Tibial artery (tissue), 4 donors: Measurements from ENCODE around the gene HINT3.
A peak's percentile ranks its signal among the peaks of the same experiment; 100 is the strongest.

Experiments
- DNase-seq, 2 donors: peaks; one replicate each; pipeline ENCODE4 v3.0.0-alpha.2; 2019
- H3K27ac ChIP-seq, 2 donors: fragments of 200-600 bp; sonication (generic) in 1 of 2; 1 replicate in 1 of 2; 2 replicates in 1 of 2; pipeline ENCODE4 v1.5.1; 2018 to 2019; ENCODE audit warnings: mild to moderate bottlenecking in 1 of 2
- H3K27me3 ChIP-seq, 2 donors: fragments of 200-600 bp; sonication (generic) in 1 of 2; one replicate each; pipeline versions ENCODE4 v1.5.1 to v1.6.0; 2016 to 2019
- H3K36me3 ChIP-seq, 3 donors: fragments of 200-600 bp; sonication (generic) in 2 of 3; one replicate each; pipeline ENCODE4 v1.5.1; 2016 to 2019; ENCODE audit warnings: mild to moderate bottlenecking in 2 of 3
- H3K4me1 ChIP-seq, 4 donors: fragments of 200-600 bp; sonication (generic) in 2 of 4; 1 replicate in 3 of 4; 2 replicates in 1 of 4; pipeline ENCODE4 v1.5.1; 2016 to 2019
- H3K4me3 ChIP-seq, 2 donors: fragments of 200-600 bp; sonication (generic) in 1 of 2; 1 replicate in 1 of 2; 2 replicates in 1 of 2; pipeline ENCODE4 v1.5.1; 2018 to 2019; ENCODE audit warnings: mild to moderate bottlenecking in 2 of 2
- H3K9me3 ChIP-seq, 3 donors: fragments of 200-600 bp; sonication (generic) in 1 of 3; one replicate each; pipeline ENCODE4 v1.5.1; 2016 to 2019
- intact Hi-C: fragments of 100-400 bp; cut with DNase I; formaldehyde crosslinking; loops from one replicate; pipeline ENCODE4 v1.15.0; 2023; ENCODE audit warnings: low total_unique reads
- TF ChIP-seq, protein P1 (sequence below), 2 experiments: fragments of 200-600 bp in 1 of 2; fragments of 450-650 bp in 1 of 2; IDR thresholded peaks; one replicate each; pipeline ENCODE4 v1.5.1; 2017 to 2019; ENCODE audit warnings: antibody characterized with exemption in 2 of 2, mild to moderate bottlenecking in 1 of 2, moderate library complexity in 1 of 2

HINT3 gene

GRCh38 chr6:125985979-125986300 is 29.4 kb downstream of the HINT3 start:
- Histone ChIP-seq H3K9me3 (no peaks in the 10 kb centered on the region), H3K27ac (peak overlapping the region; percentile 84 to 87), H3K4me3 (peak overlapping the region; percentile 75 to 77), H3K36me3 (peaks cover 0 to 2% (median 0%) of the 10 kb centered on the region in 3 donors), H3K4me1 (peaks cover 0 to 22% (median 8%) of the 10 kb centered on the region in 4 donors), H3K27me3 (no peaks in the 10 kb centered on the region)
- no peak for DNase-seq
- TF ChIP-seq, protein P1, sequence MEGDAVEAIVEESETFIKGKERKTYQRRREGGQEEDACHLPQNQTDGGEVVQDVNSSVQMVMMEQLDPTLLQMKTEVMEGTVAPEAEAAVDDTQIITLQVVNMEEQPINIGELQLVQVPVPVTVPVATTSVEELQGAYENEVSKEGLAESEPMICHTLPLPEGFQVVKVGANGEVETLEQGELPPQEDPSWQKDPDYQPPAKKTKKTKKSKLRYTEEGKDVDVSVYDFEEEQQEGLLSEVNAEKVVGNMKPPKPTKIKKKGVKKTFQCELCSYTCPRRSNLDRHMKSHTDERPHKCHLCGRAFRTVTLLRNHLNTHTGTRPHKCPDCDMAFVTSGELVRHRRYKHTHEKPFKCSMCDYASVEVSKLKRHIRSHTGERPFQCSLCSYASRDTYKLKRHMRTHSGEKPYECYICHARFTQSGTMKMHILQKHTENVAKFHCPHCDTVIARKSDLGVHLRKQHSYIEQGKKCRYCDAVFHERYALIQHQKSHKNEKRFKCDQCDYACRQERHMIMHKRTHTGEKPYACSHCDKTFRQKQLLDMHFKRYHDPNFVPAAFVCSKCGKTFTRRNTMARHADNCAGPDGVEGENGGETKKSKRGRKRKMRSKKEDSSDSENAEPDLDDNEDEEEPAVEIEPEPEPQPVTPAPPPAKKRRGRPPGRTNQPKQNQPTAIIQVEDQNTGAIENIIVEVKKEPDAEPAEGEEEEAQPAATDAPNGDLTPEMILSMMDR (IDR thresholded peaks at IDR 0.05): no peak
- intact Hi-C loops: no loop called here

- peak within 1 kb of the TSS; percentile 84 to 87 for H3K27ac ChIP-seq
- no peaks in the 10 kb centered on the region for H3K36me3 ChIP-seq
- H3K4me3 ChIP-seq: peak within 1 kb of the TSS; percentile 75 to 77
- peak; percentile 82 to 93 for DNase-seq
- TF ChIP-seq, protein P1 (IDR thresholded peaks at IDR 0.05): peak in 1 of 2 experiments; percentile 21
- intact Hi-C loops: no loop called here
- H3K4me1 ChIP-seq: peaks cover 0 to 25% (median 10%) of the 10 kb centered on the region in 4 donors
- H3K9me3 ChIP-seq: no peaks in the 10 kb centered on the region
- no peaks in the 10 kb centered on the region for H3K27me3 ChIP-seq
These were observed 29.9 kb downstream of the HINT3 start, which contains the start of gene TRMT11 for GRCh38 chr6:125986301-125987025. Gene TRMT11, plus strand, starts transcription at chr6:125986540. Its CDS starts 11 bp downstream, at chr6:125986551.

DNA sequence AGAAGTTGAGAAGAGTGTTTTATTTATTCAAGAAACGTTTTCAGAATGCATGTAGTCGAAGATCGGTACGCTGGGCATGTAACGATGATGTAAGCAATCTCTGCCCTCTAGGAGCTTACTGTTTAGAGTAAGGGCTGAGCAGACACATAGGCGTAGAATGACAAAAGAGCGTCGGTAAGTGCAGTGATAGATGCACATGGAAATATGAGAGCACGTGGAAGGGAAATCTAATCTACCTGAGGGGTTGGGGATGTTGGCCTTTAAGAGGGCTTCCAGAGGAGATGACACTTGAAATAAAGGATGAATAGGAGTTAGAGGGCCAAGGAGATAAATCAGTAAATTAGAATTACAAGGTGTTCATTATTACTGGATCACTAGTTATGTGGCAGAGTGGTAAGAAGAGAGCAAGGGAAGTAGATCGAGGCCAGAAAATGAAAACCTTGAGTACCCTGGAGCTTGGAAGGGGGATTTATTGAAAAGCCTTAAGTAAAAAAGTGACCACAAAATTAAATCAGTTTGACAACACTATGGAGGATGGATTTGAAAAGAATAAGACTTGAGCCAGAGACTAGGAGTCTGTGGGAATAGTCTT is 30.6 kb downstream of the HINT3 start:
- Histone ChIP-seq H3K9me3 (no peaks in the 10 kb centered on the region), H3K4me3 (peak overlapping the region; percentile 75 to 77), H3K4me1 (peaks cover 0 to 31% (median 11%) of the 10 kb centered on the region in 4 donors), H3K27ac (peak overlapping the region; percentile 84 to 87), H3K27me3 (no peaks in the 10 kb centered on the region), H3K36me3 (no peaks in the 10 kb centered on the region)
- intact Hi-C loops: no loop called here
- DNase-seq: no peak
- TF ChIP-seq, protein P1 (IDR thresholded peaks at IDR 0.05): no peak

- H3K4me1 ChIP-seq: peaks cover 0 to 31% (median 11%) of the 10 kb centered on the region in 4 donors
- H3K9me3 ChIP-seq: no peaks in the 10 kb centered on the region
- H3K27me3 ChIP-seq: no peaks in the 10 kb centered on the region
- H3K36me3 ChIP-seq: no peaks in the 10 kb centered on the region
- H3K27ac ChIP-seq: no peak overlapping the region
- TF ChIP-seq, protein P1 (IDR thresholded peaks at IDR 0.05): no peak
- intact Hi-C loops: no loop called here
- H3K4me3 ChIP-seq: no peak overlapping the region
- no peak for DNase-seq
These were observed 31.7 kb downstream of the HINT3 start for GRCh38 chr6:125988280-125988679.

DNA sequence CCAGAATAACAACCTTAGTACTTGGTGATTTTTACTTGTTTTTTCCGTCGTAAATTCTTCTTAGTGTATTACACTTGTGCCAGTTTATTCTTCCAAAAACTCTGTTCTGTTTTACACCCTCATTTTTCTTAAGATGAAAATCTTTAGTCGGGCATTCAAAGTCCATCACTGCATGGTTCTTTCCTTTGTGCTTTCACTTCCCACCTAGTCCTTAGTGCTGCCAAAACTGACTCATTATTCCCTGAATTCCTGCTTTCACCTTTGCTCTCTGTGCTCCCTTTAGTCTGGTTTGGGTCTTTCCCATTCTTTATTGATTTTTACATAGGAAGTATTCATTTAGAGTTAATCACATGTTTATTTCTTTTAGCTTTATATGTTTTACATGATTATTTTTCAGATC is 33.1 kb downstream of the HINT3 start:
- Histone ChIP-seq H3K4me1 (peaks cover 0 to 31% (median 11%) of the 10 kb centered on the region in 4 donors), H3K4me3 (no peak overlapping the region), H3K27ac (peak overlapping the region in 1 of 2 donors; percentile 5), H3K36me3 (peaks cover 0 to 2% (median 0%) of the 10 kb centered on the region in 3 donors), H3K9me3 (no peaks in the 10 kb centered on the region), H3K27me3 (no peaks in the 10 kb centered on the region)
- TF ChIP-seq, protein P1 (IDR thresholded peaks at IDR 0.05): no peak
- intact Hi-C loops: no loop called here
- no peak for DNase-seq
